Amygdala (tissue), 56 donors: Measurements from ENCODE around the gene AP5B1.

Source experiments
- DNase-seq, 56 donors: peaks; one replicate each; lab custom pipeline; 2025; lab: John Stamatoyannopoulos, UW

AP5B1 gene

GRCh38 chr11:65801153-65801987 is 20.6 kb upstream of the AP5B1 start:
- no peak for DNase-seq

GRCh38 chr11:65798882-65799281 is 18.1 kb upstream of the AP5B1 start:
- DNase-seq, result no peak

GRCh38 chr11:65797711-65798110 is 16.9 kb upstream of the AP5B1 start:
- no peak for DNase-seq

- DNase-seq, result no peak
Measured at GRCh38 chr11:65796726-65797601, 16.2 kb upstream of the AP5B1 start.

GRCh38 chr11:65794570-65795510 is 14.1 kb upstream of the AP5B1 start:
- DNase-seq, result no peak

- DNase-seq, result no peak
Measured at GRCh38 chr11:65793625-65794400, 13.0 kb upstream of the AP5B1 start.

- no peak for DNase-seq
Measured at GRCh38 chr11:65793144-65793581, 12.4 kb upstream of the AP5B1 start.

- DNase-seq, result no peak
Measured at GRCh38 chr11:65792456-65792855, 11.7 kb upstream of the AP5B1 start.

- no peak for DNase-seq
Measured at GRCh38 chr11:65791719-65792213, 11.0 kb upstream of the AP5B1 start.

GRCh38 chr11:65790902-65791650 is 10.3 kb upstream of the AP5B1 start:
- DNase-seq, result no peak

- no peak for DNase-seq
Measured at GRCh38 chr11:65790104-65790901, 9.5 kb upstream of the AP5B1 start.

GRCh38 chr11:65789230-65790103 is 8.7 kb upstream of the AP5B1 start:
- no peak for DNase-seq

- no peak for DNase-seq
Measured at GRCh38 chr11:65788821-65789220, 8.0 kb upstream of the AP5B1 start.

GRCh38 chr11:65787649-65788622 is 7.2 kb upstream of the AP5B1 start:
- DNase-seq, result no peak

GRCh38 chr11:65786786-65787636 is 6.2 kb upstream of the AP5B1 start, which contains the start of gene OVOL1:
TSS of gene OVOL1 (plus strand) at chr11:65787063. CDS start at chr11:65787374, 311 bp downstream.
- DNase-seq, result no peak
